SK-N-SH (cell line): ENCODE data around the gene RABGGTA.

Source experiments
- CHD2 ChIP-seq: fragments of 150-350 bp; IDR thresholded peaks from 2 replicates; pipeline ENCODE4 v1.6.1; 2018; ENCODE audit warnings: low read length; ENCODE audit not compliant: partially characterized antibody
- CTCF ChIP-seq: fragments of 200-600 bp; sonication (generic); IDR thresholded peaks from 2 replicates; pipeline ENCODE4 v1.6.1; 2017; ENCODE audit warnings: antibody characterized with exemption, mild to moderate bottlenecking, moderate library complexity
- EP300 ChIP-seq, 2 experiments: IDR thresholded peaks; 2 replicates each; pipeline versions ENCODE4 v1.4.0 to v1.6.1; 2012; ENCODE audit warnings: borderline replicate concordance in 1 of 2, low read depth in 1 of 2, low read length in 1 of 2
- FOXM1 ChIP-seq: IDR thresholded peaks from 2 replicates; pipeline ENCODE4 v1.4.0; 2012; ENCODE audit warnings: low read depth, mild to moderate bottlenecking
- GABPA ChIP-seq: IDR thresholded peaks from 2 replicates; pipeline ENCODE4 v1.4.0; 2012; ENCODE audit warnings: low read depth, mild to moderate bottlenecking
- MAX ChIP-seq: IDR thresholded peaks from 2 replicates; pipeline ENCODE4 v1.4.0; 2012; ENCODE audit warnings: low read depth
- POLR2AphosphoS5 ChIP-seq: IDR thresholded peaks from 2 replicates; pipeline ENCODE4 v1.6.1; 2012; ENCODE audit warnings: low read depth, low read length
- RCOR1 ChIP-seq: fragments of 150-350 bp; IDR thresholded peaks from 2 replicates; pipeline ENCODE4 v1.6.1; 2017; ENCODE audit warnings: antibody characterized with exemption, low read length
- REST ChIP-seq: IDR thresholded peaks from 2 replicates; pipeline ENCODE4 v1.6.1; 2012; ENCODE audit warnings: mild to moderate bottlenecking, low read depth, low read length, moderate library complexity
- TEAD4 ChIP-seq: IDR thresholded peaks from 2 replicates; pipeline ENCODE4 v1.4.0; 2012; ENCODE audit warnings: mild to moderate bottlenecking, borderline replicate concordance; ENCODE audit not compliant: insufficient read depth
- USF2 ChIP-seq: fragments of 150-350 bp; IDR thresholded peaks from 2 replicates; pipeline ENCODE4 v1.6.1; 2017; ENCODE audit warnings: antibody characterized with exemption, low read length, low read depth, borderline replicate concordance

- TF ChIP-seq CTCF (no peak), CHD2 (no peak), TEAD4 (no peak), GABPA (no peak), POLR2AphosphoS5 (no peak), RCOR1 (no peak), REST (no peak), EP300 (IDR thresholded peaks at IDR 0.05; ENCODE audit: borderline replicate concordance in 1 of 2, low read depth in 1 of 2, low read length in 1 of 2) (no peak), MAX (no peak), USF2 (no peak), FOXM1 (no peak)
Measured at GRCh38 chr14:24216345-24216699, 55.1 kb downstream of the RABGGTA start.
